Glomerular visceral epithelial cell (primary cell): Measurements from ENCODE around the gene TMEM163.
"Not testable (repeated sequence)": the region's sequence is repeated elsewhere in the genome, so short reads cannot be mapped to it uniquely, and the experiment has no call there.

Experiments
- DNase-seq: peaks from one replicate; pipeline ENCODE4 v3.0.0-alpha.2; 2016; ENCODE audit errors: extremely low spot score

TMEM163 gene

DNA sequence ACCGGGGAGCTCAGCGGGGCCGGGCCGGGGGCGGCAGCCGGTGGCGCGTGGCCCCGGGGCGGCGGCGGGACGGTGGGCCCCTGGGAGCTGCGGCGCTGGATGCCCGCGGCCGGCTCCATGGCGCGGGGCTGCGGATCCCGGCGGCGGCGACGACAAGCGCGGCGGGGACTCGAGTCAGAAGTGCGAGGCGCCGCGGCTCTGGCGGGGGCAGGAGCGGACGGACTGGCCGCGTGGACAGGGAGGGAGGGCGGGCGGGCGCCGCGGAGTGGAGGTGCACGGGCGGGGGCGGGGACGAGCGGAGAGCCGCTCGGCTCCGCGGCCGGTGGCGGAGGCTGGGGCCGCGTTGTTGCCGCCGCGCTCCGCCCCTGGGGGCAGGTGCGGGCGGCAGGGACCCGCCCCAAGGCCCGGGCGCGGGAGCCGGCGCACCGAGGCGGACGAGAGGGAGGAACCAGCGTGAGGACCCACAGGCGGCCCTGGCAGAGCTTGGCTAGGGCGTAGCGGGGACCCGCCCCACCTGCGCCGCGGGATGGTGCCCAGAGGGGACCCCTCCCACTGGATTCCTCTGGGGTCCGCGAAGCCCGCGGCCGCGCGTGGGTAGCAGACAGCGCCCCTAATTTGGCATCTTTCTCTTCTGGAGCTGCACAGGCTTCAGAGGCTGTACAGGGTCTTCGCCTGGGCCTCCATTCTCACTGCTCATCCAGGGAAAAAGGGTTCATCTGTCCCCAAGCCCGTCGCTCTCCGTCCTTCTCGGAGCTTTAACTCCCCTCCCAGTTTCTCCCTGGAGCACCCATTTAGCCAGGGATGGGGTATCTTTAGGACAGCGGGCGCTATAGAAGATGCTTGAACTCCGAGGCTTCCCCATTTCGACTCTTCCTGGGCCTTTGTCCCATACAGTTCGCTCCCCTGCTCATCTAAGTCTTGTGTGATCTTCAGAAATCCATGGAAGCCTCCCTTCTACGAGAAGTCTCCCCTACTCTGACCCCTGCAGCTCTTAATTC, at the start of gene TMEM163:
TMEM163 (minus strand) TSS at position 184 of the 998 bp plus-strand sequence.
- DNase-seq = peak; percentile 40

DNA sequence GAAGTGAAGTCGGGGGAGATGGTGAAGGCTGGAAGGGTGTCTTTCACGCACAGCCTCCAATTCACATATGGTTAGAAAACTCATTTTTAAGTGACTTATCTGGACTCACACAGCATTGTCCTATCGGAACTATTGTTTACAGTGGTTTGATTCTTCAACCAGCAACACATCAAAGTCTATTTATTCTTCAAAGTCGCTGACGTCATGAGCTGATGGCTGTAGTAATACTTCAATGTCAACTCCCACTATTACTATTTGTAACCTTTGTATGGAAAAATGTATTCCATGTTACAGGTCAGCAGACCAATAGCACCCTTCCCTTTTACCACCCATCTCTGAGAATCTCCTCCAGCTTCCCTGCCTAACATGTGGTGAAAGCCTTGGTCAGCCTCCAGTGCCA, 47.8 kb upstream of the TMEM163 start:
- no peak for DNase-seq

DNA sequence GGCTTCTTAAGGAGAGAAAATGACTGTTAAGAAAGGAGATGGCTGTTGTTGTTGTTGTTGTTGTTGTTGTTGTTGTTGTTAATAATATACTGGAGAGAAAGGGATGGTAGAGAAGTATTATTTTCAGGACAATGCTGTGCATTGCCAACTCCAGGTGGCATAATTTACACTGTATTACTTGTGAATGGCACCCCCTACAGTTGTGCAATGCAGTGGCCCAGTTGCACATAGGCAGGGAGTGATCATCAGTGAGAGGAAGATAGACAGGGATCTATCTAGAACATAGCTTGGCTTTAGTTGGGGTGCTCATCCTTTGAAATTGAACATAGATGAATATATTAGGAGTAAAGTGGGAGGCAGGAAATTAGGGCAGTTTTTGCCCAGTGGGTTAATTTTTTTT, 47.2 kb upstream of the TMEM163 start:
- no peak for DNase-seq

DNA sequence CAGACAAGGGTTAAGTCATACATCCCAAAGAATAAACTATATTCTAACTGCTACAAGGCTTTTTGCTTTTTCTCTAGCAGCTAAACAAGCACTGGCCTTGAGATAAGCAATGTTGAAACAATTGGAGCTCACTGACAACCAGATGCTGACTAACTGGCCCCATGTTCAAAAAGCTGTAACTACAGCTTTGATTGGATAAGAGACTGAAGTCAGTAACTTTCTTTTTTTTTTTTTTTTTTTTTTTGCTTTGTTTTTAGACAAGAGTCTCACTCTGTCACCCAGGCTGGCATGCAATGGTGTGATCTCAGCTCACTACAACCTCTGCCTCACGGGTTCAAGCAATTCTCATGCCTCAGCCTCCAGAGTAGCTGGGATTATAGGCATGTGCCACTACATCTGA, 45.4 kb upstream of the TMEM163 start:
- no peak for DNase-seq

DNA sequence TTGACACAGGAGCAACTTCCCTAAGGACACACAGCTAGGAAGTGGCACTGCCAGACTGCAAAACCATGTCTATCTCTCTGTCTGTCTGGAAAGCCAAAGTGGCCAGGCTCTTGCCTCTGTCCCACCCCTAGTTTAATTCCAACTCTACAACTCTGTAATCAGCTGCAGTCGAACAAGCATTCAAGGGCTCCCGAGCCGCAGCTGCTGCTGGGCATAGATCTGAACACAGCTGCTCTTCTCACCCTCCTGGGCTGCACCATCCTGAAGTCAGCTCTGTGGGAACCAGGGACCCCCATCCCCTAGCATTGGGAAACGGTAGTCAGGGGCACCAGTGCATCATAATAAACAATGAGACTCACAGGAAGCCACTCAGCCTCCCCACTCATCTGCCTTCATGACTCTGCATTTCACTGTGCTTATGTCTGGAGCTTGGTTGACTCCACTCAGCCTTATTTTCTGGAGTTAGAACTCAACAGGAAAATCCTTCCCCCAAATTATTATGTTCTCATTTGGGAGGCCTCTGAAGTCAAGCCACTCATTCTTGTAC, 44.4 kb upstream of the TMEM163 start:
- DNase-seq = no peak

DNA sequence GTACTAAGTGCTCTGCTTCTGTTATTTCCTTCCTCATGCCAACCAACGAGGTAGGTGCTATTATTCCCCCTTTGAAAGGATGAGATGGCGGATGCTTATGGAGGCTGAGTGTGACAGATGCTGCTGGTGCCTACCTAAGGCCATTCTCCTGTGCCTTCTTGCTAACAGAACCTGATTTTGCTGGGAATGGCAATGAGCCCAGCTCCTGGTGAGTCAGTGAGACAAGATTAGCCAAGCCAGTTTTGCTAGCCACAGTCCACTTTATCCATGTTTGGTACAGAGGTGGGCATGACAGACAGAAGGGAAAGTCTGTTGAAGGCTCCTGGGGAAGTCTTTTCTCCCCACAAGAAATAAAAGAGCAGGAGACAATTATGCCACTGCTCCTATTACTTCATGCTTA, 43.7 kb upstream of the TMEM163 start:
- peak; percentile 29 for DNase-seq

DNA sequence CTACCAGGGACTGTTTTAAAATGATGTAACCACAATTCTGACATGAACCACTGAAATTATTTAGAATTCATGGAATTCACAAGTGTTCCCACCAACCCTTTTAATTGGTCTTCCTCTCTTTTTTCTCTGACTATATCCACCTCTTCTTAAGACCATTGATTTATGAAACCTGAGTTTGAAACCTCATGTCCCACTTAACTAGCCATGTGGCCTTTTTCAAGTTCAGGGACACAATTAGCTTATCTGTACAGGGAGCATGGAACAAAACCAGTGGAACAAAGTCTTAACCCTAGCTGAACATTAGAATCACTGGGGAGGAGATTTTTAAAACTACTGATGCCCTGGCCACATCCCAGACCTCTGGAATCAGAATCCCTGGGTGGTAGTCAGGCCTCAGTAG, 41.6 kb upstream of the TMEM163 start:
- no peak for DNase-seq

- DNase-seq = no peak
Measured at GRCh38 chr2:134758633-134759032, 39.8 kb upstream of the TMEM163 start.

DNA sequence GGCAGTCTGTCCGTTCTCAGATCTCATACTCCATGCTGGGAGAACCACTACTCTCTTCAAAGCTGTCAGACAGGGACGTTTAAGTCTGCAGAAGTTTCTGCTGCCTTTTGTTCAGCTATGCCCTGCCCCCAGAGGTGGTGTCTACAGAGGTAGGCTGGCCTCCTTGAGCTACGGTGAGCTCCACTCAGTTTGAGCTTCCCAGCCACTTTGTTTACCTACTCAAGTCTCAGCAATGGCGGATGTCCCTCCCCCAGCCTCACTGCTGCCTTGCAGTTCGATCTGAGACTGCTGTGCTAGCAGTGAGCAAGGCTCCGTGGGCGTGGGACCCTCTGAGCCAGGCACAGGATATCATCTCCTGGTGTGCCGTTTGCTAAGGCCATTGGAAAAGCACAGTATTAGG, 33.2 kb upstream of the TMEM163 start:
- not testable (repeated sequence) for DNase-seq

- no peak for DNase-seq
Measured at GRCh38 chr2:134745546-134745945, 26.7 kb upstream of the TMEM163 start.

DNA sequence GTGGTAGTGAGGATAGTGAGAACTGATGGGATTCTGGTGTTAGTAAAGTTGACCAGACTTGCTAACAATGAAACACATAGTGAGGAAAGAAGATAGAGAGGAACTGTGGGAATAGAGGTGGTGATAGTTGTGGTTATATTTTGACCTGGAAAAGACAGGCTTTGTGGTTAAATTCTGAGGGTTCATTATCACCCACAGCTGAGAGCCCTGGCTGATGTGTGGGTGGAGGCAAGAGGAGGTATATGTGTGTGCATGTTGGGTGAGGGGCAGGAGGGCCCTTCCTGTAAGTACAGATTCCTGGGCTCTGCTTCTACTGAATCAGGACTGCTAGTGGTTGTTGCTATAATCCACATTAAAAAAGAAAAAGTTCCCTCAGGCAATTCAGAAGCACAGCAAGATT, 26.2 kb upstream of the TMEM163 start:
- peak; percentile 72 for DNase-seq

- DNase-seq = peak; percentile 81
Measured at GRCh38 chr2:134739879-134740301, 21.1 kb upstream of the TMEM163 start.

GRCh38 chr2:134739236-134739878, 20.6 kb upstream of the TMEM163 start:
- no peak for DNase-seq

GRCh38 chr2:134738141-134738870, 19.5 kb upstream of the TMEM163 start:
- DNase-seq = no peak

- DNase-seq = no peak
Measured at GRCh38 chr2:134737671-134738070, 18.9 kb upstream of the TMEM163 start.

GRCh38 chr2:134736167-134736880, 17.5 kb upstream of the TMEM163 start:
- peak; percentile 90 for DNase-seq

- no peak for DNase-seq
Measured at GRCh38 chr2:134728163-134728562, 9.4 kb upstream of the TMEM163 start.

- DNase-seq = peak; percentile 64
Measured at GRCh38 chr2:134727385-134727784, 8.6 kb upstream of the TMEM163 start.

GRCh38 chr2:134726645-134727044, 7.8 kb upstream of the TMEM163 start:
- no peak for DNase-seq

DNA sequence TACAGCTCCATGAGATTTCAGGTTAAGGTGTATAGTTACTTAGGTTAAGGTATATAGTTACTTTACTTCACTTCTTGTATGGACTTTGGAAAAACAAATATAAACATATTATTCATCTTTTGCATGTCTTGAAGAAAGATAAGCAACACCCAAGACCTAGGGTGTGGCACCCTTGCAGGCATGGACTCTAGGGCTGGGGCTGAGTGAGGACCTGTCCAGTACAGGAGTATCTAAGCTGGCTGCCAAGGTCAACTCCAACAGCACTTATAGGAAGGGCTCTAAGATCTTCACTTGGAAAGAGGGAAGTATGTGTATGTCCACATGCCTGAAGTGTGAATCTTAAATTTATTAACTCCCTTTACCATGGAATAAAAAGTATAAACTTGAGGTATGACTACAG, 7.1 kb upstream of the TMEM163 start:
- DNase-seq = no peak

GRCh38 chr2:134724341-134724740, 5.5 kb upstream of the TMEM163 start:
- no peak for DNase-seq
